ENCODE results near the gene NTN4.

- TF ChIP-seq CTCF (IDR thresholded peaks at IDR 0.05; ENCODE audit: low read length): no peak
- no peak for TF ChIP-seq EZH2 (IDR thresholded peaks at IDR 0.05; ENCODE audit: borderline replicate concordance, low read length)
Observed at GRCh38 chr12:95774311-95775045, 16.1 kb downstream of the NTN4 start.

Data from OCI-LY1 (cell line).